Measurements from ENCODE around the gene FHOD3.

GRCh38 chr18:36380173-36380827 is 82.8 kb downstream of the FHOD3 start:
- TF ChIP-seq REST (tag by site-specific recombination; IDR thresholded peaks at IDR 0.05), result no peak
- no peak for TF ChIP-seq KLF16 (tag by site-specific recombination; IDR thresholded peaks at IDR 0.05)
- TF ChIP-seq ZNF16 (tag by site-specific recombination; IDR thresholded peaks at IDR 0.05; ENCODE audit: low read depth), result no peak
- no peak for TF ChIP-seq CTCF (tag by site-specific recombination; IDR thresholded peaks at IDR 0.05)
- TF ChIP-seq ZNF366 (tag by site-specific recombination; conservative IDR thresholded peaks at IDR 0.05), result no peak
- no peak for TF ChIP-seq ZFP69B (tag by site-specific recombination; IDR thresholded peaks at IDR 0.05)
- TF ChIP-seq ZNF362 (tag by site-specific recombination; IDR thresholded peaks at IDR 0.05), result no peak
- no peak for TF ChIP-seq BCL11A (tag by site-specific recombination; IDR thresholded peaks at IDR 0.05; ENCODE audit: low read depth)
- no peak for TF ChIP-seq ZNF664 (tag by site-specific recombination; IDR thresholded peaks at IDR 0.05)
- TF ChIP-seq MYNN (tag by site-specific recombination; IDR thresholded peaks at IDR 0.05; ENCODE audit: borderline replicate concordance), result no peak
- no peak for TF ChIP-seq YY1 (tag by site-specific recombination; IDR thresholded peaks at IDR 0.05)
